Non-pigmented ciliary epithelial cell (primary cell): ENCODE measurements around the gene TLR1.
"Not testable (repeated sequence)": the region's sequence is repeated elsewhere in the genome, so short reads cannot be mapped to it uniquely, and the experiment has no call there.

Experiments used
- DNase-seq: peaks from one replicate; pipeline ENCODE4 v3.0.0-alpha.2; 2010; ENCODE audit warnings: low read depth

TLR1 gene

DNA sequence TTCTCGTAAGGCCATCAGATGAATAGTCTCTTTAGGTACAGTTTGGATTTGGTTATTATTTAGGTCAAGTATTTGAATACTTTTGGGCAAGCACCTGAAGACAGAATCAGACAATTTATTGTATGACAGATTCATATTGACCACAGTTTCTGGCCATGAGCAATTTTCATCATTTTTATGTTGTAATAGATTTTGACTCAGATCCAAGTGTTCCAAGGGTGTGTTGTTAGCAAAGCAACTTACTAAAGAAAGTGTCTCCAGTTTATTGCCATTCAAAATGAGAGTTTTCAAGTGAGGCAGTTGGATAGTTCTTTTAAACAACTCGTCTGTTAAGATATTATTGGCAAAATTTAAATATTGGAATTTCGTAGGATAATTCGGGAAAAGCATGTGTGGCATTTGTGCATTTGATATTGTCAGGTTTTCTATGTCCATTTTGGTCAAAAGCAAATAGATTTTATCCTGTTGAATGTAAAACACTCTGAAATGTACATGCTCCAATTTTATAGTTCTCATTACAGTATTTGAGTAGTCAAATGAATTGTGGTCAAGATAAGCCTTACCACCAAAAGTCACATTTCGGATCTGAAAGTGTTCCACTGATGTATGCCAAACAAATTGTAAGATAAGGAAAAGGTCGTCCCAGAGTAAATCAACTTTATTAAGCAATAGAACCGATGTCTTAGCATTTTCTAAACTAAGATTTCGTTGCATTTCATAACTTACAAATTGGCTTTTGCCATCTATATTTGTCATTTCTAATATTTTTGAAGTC lies 30.2 kb downstream of the TLR1 start:
- no peak for DNase-seq

- not testable (repeated sequence) for DNase-seq
These were observed 34.3 kb downstream of the TLR1 start for GRCh38 chr4:38770281-38770680.

GRCh38 chr4:38769857-38770256 lies 34.7 kb downstream of the TLR1 start:
- DNase-seq, result no peak

DNA sequence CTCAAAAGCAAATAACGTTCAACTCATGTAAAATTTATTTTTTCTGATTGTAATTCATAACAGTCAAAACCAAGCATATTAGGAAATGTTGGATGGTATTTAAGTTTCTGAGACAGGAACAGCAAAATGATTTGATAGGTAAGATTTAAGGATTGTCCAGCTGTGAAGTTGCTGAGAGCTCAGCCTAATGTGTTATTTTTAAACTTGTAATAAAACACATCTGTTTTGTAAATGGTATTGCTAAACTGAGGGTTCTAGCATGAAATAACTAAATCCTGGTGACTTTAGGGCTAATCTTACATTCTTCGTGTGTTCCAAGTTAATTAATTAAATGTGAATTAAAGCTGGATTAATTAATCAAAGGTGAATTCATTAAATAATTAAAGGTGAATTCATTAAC lies 35.1 kb downstream of the TLR1 start:
- no peak for DNase-seq

DNA sequence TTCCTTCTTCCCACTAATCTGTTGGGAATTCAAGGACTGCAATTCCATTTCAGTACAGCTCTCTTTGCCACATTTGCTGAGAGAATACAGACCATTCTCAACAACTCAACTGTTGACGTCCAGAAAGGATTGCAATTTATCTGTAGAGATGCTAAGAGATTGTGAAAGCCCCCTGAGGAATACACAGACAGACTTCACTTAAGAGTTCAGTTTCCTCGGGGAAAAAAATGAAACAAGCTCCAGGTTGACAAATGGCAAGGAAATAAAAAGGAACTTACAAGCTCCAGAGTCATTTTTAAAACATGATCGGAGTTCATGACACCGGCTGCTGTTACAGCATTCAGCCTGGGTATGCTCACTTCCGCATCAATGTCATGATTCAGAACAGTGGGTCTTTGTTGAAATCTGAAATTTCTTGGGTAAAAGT lies 35.6 kb downstream of the TLR1 start:
- DNase-seq, result no peak

GRCh38 chr4:38766940-38767339 lies 37.7 kb downstream of the TLR1 start:
- DNase-seq, result not testable (repeated sequence)

DNA sequence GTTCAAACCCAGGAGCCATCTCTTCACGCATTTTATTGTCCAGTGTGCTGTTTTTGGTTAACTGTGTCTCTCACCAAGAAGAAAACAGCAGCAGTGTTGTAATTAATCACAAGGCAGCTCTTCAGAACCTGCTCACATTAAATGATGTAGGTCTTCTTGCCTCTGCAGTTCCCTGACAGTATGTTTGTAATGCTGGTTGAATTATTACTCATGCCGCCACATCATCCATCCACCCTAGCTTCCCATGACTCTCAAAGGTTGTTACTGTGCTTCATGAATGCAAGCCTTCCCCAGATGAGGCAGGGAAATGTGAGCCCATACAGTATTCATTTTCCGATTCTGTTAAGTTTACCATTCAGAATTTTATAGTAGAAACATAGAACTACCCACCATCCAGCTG lies 39.2 kb downstream of the TLR1 start:
- no peak for DNase-seq

- no peak for DNase-seq
These were observed 40.3 kb downstream of the TLR1 start for GRCh38 chr4:38764277-38764676.

DNA sequence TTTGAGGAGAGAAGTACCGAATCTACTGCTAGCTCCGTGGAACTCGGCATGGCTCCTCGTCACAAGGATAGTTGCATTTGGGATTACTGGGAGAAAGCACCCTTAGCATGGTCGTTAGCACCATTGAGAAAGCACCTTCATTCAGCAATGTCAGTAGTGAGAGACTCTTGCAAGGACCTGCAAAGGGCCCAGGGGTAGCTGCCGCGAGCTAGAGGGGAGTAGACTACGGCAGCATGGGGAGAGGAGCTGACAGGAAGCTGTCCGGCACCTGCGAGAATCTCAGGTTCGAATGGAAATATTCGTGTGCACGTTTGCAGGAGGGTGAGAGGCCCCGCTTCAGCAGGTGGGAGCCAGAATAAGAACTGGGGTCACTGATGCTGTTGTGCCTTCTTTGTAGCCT lies 42.0 kb downstream of the TLR1 start:
- DNase-seq, result no peak

- no peak for DNase-seq
These were observed 44.8 kb downstream of the TLR1 start for GRCh38 chr4:38759790-38760122.

- no peak for DNase-seq
These were observed 45.3 kb downstream of the TLR1 start for GRCh38 chr4:38759113-38759789.

- DNase-seq, result no peak
These were observed 46.5 kb downstream of the TLR1 start for GRCh38 chr4:38757945-38758600.

- DNase-seq, result peak; percentile 97
These were observed 51.4 kb downstream of the TLR1 start for GRCh38 chr4:38752941-38753806.

DNA sequence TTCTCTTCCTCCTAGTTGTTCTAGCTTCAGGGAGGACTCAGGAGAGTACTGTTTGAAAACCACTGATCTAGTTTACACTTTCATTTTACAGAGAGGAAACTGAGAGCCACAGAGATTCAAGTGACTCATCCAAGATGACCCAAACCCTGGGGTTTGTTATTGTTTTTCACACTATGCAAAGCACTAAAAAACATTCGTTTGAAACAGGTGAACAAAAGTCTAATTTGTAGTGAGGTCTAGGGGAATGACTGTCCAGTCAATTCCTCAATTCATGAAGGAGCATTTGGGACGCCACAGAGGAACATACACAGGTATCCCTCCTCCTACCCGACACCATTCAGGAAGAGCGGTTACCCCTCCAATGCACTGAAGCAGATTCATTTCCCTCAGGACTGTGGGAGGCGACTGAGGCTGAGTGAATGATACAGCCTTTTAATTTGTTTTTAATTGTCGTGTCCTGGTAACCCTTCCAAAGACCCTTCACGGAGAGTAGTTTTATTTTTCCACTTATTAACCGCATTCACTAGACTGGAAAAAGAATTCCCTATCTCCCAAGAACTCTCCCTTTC lies 52.1 kb downstream of the TLR1 start:
- DNase-seq, result no peak

- no peak for DNase-seq
These were observed 53.1 kb downstream of the TLR1 start for GRCh38 chr4:38751341-38752010.

GRCh38 chr4:38749336-38749735 lies 55.3 kb downstream of the TLR1 start:
- no peak for DNase-seq

DNA sequence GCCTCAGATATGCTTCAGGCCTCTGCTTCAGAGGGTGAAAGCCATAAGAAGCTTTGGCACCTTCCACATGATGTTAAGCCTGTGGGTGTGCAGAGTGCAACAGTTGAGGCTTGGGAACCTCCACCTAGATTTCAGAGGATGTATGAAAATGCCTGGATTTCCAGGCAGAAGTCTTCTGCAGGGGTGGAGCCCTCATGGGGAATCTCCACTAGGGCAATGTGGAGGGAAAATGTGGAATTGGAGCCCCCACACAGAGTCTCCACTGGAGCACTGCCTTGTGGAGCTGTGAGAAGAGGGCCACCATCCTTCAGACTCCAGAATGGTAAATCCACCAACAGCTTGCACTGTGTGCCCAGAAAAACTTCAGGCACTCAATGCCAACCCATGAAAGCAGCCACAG lies 57.0 kb downstream of the TLR1 start:
- no peak for DNase-seq
